Hypothalamus (tissue), 51 donors: Measurements from ENCODE around the gene KAT6B.

Experiments used
- DNase-seq, 51 donors: peaks; one replicate each; lab custom pipeline; 2025; lab: John Stamatoyannopoulos, UW

KAT6B gene

DNA sequence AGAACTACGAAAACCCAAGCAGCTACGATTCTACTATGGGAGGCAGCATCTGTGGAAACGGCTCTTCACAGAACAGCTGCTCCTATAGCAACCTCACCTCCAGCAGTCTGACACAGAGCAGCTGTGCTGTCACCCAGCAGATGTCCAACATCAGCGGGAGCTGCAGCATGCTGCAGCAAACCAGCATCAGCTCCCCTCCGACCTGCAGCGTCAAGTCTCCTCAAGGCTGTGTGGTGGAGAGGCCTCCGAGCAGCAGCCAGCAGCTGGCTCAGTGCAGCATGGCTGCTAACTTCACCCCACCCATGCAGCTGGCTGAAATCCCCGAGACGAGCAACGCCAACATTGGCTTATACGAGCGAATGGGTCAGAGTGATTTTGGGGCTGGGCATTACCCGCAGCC, 203.5 kb downstream of the KAT6B start:
- DNase-seq = peak in 1 of 51 donors; percentile 14

DNA sequence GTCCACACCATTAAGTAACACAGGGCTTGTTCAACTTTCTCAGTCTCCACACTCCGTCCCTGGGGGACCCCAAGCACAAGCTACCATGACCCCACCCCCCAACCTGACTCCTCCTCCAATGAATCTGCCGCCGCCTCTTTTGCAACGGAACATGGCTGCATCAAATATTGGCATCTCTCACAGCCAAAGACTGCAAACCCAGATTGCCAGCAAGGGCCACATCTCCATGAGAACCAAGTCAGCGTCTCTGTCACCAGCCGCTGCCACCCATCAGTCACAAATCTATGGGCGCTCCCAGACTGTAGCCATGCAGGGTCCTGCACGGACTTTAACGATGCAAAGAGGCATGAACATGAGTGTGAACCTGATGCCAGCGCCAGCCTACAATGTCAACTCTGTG, 204.0 kb downstream of the KAT6B start:
- DNase-seq = no peak

DNA sequence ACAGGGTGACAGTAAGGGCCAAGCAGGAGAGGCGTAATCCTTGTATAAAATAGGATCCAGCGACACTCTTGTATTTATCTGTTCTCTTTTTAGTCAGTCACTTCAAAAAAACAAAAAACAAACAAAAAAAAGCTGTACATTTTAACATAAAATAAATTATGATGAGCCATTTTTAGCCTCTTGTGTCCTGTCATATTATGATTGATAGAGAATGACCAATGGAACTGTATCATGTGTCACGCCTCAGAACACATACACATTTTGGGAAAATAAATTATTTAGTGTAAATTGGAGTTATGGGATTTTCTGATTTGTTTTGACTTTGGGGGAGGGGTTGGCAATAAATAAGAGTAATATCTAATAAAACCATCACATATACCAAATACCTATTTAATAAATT, 205.7 kb downstream of the KAT6B start:
- no peak for DNase-seq

DNA sequence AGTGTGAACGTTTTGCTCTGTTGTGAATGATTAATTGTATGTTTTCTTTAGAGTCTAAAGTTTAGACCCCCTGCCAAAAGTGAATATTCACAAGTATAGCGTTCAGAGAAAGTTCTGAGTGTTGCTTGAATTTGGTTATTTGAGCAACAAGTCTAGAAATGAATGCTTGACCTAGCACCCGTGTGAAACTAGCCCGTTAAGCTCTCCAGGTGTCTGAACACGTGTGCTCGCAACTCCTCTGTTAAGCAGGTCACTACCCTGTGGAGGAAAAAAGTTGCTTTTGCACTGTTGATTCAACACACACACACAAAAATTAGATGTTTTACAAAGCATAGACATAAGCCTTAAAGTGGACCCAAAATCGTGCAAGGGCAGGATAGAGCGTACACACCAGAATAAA, 206.4 kb downstream of the KAT6B start:
- DNase-seq = no peak

DNA sequence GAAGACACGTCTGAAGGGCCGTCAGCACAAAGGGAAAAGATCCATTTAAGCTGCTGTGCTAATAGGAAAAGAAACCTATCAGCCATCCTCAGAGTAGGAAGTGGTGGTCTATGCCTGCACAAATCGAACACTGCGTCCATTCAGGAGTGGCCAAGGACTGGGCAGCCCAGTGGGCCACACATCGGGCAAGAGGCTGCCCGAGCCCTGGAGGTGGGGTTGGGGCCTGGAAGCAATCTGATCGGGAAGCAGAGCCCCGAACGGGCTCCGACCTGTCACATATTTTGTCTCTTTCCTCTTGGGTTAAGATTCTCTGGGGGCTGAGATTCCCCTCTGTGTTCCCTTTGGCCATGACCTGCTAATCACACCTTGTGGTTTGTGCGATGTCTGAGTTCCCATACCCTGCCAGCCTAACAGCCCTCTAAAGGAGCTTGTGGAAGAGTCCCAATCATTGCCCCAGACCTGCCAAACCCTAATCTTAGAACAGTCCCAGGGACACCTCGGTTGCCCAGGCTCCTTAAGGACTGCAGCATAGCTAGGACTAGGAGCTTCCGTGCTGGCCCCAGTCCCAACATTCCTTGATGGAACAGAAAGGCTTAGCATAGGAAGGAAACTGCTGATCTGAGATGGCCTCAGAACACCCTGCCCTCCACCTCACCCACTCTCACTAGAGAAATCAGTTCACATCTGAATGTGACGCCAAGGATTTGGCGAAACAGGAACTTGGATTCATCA, 207.2 kb downstream of the KAT6B start:
- DNase-seq = no peak

DNA sequence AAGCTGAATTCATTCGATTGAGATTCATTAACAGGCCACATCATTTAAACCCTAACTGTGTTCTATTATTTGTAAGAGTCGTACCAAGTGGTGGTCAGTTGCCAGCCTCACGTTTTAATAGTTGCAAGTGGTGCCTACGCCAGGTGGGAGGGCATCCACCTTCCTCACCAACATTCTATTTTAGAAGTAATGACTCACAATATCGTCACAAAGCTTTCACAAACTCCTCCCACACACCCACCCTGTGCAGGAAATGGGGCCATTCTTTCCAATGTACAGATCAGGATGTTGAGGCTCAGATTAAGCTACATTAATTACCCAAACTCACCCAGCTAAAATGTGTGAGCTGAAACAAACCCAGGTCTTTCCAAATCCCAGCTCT, 207.7 kb downstream of the KAT6B start:
- DNase-seq = no peak

DNA sequence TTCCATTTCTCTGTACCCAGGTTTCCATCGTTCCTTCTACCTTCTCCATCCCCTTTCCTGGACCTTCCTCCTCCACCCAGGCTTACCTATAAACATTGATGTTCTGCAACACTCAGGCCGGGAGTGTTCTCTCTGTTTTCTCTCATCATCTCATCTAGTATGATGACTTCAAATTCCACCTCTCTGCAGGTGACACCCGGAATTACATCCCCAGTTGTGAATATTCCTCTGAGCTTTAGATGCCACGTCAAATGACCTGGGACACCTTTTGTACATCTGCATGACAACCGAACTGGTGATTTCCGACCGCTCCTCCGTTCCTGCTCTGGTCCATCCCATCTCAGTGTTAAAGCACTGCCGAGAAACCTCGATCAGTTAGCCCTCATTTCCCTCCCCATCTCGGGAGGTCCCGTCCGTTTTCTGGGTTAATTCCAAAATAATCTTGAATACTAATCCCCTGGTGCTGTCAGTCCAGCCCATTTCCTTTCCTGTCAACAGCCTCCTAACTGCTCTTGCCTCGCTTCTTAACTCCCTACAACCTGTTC, 208.4 kb downstream of the KAT6B start:
- DNase-seq = no peak

DNA sequence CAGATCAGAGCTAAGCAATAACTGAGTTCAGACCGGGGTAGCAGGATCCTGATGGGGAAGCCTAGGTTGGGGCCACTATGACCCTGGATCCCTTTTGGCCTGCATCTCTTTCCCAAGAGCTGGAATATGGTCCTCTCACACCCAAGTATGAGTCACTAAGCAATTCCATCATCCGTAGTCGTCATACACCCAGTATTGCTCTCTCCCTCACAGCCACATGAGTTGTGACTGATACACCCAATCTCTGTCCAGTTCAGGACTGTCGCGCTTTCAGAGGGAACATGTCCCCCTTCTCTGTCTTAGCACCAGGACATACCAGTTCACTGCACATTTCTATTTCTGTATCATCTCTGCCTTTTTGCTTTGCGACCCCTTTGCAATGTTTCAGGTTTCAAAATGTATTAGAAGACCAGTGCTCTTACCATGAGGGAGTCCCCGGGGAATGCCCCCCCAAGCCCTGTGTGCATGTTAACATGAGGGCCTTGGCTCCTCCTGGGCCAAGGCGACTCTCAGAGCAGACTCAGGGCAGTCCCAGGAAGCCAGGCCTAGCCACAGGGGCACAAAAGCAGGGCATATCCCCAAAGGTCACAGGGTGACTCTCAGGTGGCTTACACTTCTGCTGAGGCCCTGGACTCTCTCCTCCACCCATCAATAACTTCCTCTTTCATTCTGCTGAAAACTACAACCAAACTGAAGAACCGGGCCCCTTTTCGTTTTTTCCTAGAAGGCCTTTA, 209.7 kb downstream of the KAT6B start:
- DNase-seq = no peak

DNA sequence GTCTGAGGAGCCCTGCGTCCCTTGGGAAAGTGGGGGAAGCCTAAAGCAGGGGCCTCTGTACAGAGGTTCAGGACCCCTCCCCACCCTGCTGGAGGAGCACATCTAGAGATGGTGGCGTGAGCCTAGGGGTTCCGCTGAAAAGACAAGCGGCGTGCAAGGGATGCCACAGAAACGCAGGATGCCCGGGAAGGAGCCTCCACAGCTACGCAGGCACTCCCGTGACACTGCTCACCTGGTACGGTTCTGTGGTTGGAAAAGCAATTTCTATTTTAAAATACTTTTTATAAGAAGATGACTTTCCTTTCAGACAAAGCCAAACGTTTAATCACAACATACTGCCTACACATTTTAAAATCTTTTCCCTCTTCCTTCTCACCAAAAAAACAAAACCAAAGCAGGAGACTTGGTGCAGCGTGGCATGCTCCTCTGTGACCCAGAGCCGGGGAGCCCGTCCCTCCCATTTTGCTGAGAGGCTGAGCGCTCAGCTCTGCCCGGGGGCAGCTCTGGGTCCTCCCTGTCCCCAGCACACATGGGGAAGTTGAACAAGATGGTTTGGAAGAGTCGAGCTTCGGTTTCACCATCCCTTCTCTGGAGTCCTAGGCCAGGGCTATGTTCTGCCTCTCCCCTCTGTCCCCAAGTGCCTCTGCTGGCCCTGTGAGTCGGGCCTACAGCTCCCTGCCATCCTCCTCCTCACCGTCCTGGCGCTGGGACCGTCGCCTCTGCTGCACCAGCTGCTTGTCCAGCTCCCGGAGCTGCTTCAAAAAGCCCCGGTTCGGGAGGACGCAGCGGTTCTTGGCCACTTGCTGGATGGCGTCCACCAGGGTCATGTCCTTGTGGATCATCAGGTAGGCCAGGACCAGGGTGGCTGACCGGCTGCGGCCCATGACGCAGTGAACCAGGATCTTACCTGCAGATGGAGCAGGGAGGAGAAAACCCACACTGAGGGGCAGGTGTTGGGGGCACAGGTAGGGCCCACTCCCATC, 211.1 kb downstream of the KAT6B start:
- peak in 1 of 51 donors; percentile 20 for DNase-seq

DNA sequence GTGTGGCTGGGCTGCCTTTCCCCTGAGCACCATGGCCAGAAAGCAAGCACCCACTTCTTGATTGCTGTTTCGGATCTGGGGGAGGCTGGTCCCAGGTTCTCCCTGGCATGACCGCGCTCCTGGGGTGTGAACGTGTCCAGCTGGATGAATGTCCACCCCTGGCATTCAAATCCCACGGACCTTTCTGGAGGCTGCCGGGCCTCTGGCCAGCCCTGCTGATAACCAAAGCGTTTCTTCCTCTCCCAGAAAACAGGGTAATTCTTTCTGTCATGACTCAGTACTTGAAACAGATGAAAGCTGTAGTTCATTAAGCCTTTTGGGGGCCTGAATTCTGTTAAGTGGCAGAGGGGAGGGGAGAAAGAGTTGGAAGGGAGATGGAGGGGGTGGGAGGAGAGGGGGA, 211.9 kb downstream of the KAT6B start:
- DNase-seq = no peak

DNA sequence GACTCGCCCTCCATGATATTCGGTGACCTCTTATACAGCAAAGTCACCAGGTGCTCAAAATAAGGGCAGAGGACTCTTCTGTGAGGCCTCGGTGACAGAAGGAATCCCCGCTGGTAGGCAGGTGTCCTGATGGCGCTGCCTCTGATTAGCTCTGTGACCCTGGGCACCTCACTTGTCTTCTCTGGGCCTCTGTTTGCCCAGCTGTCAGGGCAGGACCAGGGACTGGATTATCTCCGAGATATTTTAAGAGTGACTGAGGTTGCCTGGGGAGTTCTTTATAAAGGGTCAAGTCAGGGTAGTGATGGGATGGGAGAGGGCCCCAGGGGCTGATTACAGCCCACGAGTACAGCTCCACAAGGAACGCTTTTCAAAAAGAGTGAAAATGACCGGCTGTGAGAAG, 214.2 kb downstream of the KAT6B start:
- DNase-seq = no peak

DNA sequence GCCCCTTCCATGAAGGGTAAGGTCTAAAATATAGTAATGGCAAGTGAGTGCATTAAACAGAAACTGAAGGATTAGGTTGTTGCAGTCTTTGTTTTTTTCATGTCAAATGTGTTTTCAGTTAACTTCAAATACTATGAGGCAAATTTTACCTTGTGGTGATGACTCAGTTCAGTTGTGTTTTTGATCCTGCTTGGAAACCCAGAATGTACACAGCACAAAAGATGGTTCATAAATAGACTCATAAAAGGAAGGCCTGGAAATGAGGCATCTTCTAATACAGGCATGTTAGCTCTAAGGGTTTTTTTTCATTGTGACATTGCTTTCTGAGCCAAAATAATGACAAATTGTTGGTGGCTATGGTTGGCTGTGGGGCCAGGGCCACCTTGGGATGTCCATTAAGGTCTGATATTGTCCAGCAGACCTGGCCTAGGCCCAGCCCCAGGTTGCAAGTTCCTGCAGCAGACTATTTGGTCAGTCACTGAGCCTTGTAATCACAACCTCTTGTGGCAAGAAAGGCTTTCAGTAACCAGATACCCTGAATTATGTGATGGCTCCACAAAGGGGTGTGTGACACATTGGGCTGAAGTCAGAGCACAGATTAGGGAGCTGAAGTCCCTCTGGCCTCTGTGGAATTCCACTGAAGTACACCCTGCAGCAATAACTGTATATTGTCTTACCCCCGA, 216.0 kb downstream of the KAT6B start:
- DNase-seq = no peak

DNA sequence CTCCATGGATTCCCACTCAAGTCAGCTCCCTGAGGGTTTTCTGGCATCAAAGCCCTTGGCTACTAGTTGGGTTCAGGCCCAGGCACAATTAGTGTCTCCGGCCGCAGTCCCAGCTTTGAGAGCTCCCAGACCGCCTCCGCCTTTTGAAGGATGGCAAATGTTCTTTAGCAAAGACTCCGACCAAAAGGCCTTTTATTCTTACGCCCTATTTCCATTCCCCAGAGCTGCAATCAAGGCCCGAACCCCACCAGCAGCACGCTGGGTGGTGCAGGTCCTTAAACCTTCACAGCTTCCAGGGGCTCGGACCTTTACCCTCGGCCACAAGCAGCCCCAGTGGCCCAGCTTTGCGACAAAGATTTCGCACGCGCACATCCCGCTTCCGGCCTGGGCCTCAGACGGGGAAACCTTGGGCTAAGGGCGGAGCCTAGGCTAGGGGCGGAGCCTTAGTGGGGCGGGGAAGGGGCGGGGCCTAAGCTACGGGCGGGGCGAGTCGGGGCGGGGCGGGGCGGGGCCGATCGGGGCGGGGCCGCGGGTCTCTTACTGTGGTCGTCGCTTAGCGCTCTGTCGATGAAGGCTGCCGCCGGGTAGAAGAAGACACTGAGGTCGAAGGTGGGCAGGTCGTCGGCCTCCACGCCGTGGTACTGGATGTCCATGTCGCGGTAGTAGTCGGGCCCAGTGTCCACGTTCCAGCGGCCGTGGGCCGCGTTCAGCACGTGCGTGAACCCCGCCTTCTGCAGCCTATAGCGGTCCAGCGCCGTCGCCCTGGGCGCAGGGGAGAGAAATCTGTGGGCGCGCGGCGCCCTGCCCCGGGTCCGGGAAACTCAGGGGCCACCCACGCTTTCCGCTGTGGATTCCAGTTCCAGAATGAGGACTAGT, 217.1 kb downstream of the KAT6B start:
- no peak for DNase-seq

DNA sequence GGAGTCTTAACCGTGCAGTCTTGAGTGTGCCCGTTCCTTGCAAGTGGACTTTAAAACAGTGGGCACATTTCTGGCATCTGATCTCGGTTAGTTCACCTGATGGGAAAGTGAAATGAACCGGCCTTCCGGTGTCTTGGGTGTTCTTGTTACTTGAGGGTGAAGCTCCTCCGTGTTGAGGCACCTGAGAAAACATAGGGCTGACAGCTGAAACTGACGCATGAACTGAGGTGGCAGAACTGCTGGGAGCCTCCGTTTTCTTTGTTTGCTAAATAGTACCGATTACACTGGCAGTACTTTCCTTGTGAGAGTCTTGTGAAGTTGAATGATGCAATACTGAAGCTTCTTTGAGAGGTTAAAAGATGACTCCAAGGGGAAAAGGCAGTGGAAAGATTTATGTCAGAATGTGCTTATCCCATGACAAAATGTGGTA, 222.3 kb downstream of the KAT6B start:
- DNase-seq = no peak

DNA sequence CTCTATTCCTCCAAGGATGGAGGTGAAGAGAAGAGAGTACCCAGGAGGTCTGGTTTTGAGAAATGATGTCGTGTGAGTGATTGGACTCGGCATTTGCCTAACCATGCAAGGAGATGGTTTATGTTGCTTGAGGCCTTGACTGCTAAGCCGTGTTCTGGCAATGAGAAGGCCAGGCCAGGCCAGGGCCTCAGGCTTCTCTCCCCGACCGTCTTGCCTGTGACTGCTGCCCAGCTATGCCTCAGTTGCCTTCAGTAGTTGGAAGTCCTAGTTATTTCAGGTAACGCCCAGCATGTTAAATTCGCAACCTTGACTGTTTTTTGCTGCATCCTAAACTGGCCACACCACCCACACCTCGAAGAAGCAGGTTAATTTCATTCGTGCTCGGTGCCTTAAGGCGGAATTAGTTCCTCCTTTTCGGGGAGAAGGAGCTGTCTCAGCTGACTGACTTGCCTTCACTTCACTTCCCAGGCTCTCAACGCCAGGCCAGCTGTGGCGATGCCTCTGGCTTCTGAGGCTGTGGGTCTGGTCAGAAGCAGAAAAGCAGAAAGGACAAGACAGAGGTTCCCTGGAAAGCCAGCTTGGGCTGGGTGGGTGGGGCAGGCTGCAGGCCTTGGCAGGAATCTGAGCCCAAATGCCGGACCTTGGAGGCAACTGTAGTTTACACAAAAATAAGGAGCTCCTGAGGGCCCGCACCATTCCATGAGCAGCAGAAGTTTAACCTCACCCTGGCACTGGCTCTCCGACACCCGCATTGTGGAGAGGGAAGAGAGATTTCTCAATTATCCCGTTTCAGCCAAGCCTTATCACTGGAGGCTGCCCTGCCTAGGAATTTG, 223.1 kb downstream of the KAT6B start:
- DNase-seq = no peak

DNA sequence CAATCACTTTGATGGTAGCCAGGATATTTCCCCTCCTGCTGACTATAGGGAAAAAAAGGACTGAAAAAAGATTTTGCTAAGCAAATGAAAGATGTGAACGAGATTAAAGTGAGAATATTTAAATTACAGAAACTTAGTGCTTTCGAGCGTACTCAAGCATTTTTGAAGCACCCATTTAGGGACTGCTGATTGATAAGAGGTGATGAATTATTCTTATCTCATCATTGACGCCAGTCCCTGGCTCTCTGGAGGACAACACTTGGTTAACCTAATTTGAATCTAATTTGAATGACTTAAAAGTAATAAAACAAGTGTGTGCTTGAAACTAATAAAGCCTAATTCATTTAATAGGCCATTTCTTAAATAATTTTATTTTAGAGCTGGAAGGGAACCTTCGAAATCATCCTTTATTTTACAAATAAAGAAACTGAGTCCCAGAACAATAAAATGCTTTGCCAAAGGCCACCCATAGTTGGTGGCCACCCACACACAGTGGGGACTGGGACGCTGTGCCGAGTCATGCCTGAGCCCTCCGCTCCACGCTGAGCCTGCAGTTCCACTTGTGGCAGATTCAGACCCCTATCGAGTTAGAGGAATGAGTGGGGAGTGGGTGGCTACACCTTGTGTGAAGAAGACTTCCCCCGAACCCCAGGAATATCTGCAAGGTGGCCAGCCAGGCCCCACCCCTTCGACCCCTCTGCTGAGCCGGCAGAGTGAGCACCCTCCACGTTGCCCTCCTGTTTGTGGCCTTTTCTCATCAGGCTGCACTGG, 223.9 kb downstream of the KAT6B start:
- no peak for DNase-seq

DNA sequence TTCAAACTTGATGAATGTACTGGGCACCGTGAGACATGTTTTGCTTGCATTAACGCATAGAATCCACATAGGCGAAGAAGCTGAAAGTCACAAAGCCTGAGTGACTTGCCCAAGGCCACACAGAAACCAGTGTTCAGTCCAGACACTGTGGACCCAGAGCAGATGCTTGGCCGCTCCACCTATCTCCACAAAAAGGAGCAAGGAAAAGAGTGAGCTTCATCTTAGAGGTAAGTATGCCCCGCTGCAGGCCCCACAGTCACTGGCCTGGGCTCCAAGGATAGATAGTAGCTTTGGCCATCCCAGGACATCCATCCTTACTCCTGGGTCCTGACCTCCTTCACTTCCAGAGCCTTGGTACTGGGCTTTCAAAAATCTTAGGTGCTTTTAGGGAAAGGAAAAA, 224.9 kb downstream of the KAT6B start:
- DNase-seq = no peak
